ENCODE data around the gene MCTP1.

Gene MCTP1

GRCh38 chr5:95083606-95084005 lies 201.3 kb downstream of the MCTP1 start:
- FAIRE-seq = no peak
- TF ChIP-seq POLR2AphosphoS5 (IDR thresholded peaks at IDR 0.05; ENCODE audit: low read depth, low read length) = no peak
- TF ChIP-seq TAF1 (IDR thresholded peaks at IDR 0.05; ENCODE audit: borderline replicate concordance, low read depth, low read length) = no peak
- no peak for TF ChIP-seq POLR2A (IDR thresholded peaks at IDR 0.05; ENCODE audit: low read depth, low read length)
- no peak for DNase-seq (ENCODE audit: insufficient read length)

- no peak for DNase-seq (ENCODE audit: insufficient read length)
- peak; percentile 77 for FAIRE-seq
- TF ChIP-seq TAF1 (IDR thresholded peaks at IDR 0.05; ENCODE audit: borderline replicate concordance, low read depth, low read length) (no peak), POLR2AphosphoS5 (IDR thresholded peaks at IDR 0.05; ENCODE audit: low read depth, low read length) (no peak), POLR2A (IDR thresholded peaks at IDR 0.05; ENCODE audit: low read depth, low read length) (no peak)
Measured at GRCh38 chr5:95081982-95082381, 202.9 kb downstream of the MCTP1 start.

- peak; percentile 91 for FAIRE-seq
- no peak for DNase-seq (ENCODE audit: insufficient read length)
- TF ChIP-seq POLR2AphosphoS5 (IDR thresholded peaks at IDR 0.05; ENCODE audit: low read depth, low read length) (peak; percentile 92), POLR2A (IDR thresholded peaks at IDR 0.05; ENCODE audit: low read depth, low read length) (peak; percentile 94), TAF1 (IDR thresholded peaks at IDR 0.05; ENCODE audit: borderline replicate concordance, low read depth, low read length) (peak; percentile 98)
Measured at GRCh38 chr5:95081500-95081960, 203.4 kb downstream of the MCTP1 start.

- no peak for TF ChIP-seq POLR2A (IDR thresholded peaks at IDR 0.05; ENCODE audit: low read depth, low read length)
- TF ChIP-seq TAF1 (IDR thresholded peaks at IDR 0.05; ENCODE audit: borderline replicate concordance, low read depth, low read length) = no peak
- no peak for TF ChIP-seq POLR2AphosphoS5 (IDR thresholded peaks at IDR 0.05; ENCODE audit: low read depth, low read length)
- FAIRE-seq (no peak), DNase-seq (ENCODE audit: insufficient read length) (no peak)
Measured at GRCh38 chr5:95080441-95080840, 204.5 kb downstream of the MCTP1 start.

- no peak for DNase-seq (ENCODE audit: insufficient read length)
- FAIRE-seq = no peak
- no peak for TF ChIP-seq TAF1 (IDR thresholded peaks at IDR 0.05; ENCODE audit: borderline replicate concordance, low read depth, low read length)
- no peak for TF ChIP-seq POLR2A (IDR thresholded peaks at IDR 0.05; ENCODE audit: low read depth, low read length)
- no peak for TF ChIP-seq POLR2AphosphoS5 (IDR thresholded peaks at IDR 0.05; ENCODE audit: low read depth, low read length)
Measured at GRCh38 chr5:95080030-95080429, 204.9 kb downstream of the MCTP1 start.

GRCh38 chr5:95078868-95079267 lies 206.0 kb downstream of the MCTP1 start:
- DNase-seq (ENCODE audit: insufficient read length) = no peak
- TF ChIP-seq POLR2AphosphoS5 (IDR thresholded peaks at IDR 0.05; ENCODE audit: low read depth, low read length) = no peak
- TF ChIP-seq POLR2A (IDR thresholded peaks at IDR 0.05; ENCODE audit: low read depth, low read length) = no peak
- TF ChIP-seq TAF1 (IDR thresholded peaks at IDR 0.05; ENCODE audit: borderline replicate concordance, low read depth, low read length) = no peak
- no peak for FAIRE-seq

GRCh38 chr5:95076395-95077185 lies 208.3 kb downstream of the MCTP1 start:
- DNase-seq (ENCODE audit: insufficient read length) (no peak), FAIRE-seq (peak; percentile 67)
- no peak for TF ChIP-seq POLR2AphosphoS5 (IDR thresholded peaks at IDR 0.05; ENCODE audit: low read depth, low read length)

- TF ChIP-seq POLR2AphosphoS5 (IDR thresholded peaks at IDR 0.05; ENCODE audit: low read depth, low read length) = no peak
- TF ChIP-seq POLR2A (IDR thresholded peaks at IDR 0.05; ENCODE audit: low read depth, low read length) = no peak
- no peak for TF ChIP-seq TAF1 (IDR thresholded peaks at IDR 0.05; ENCODE audit: borderline replicate concordance, low read depth, low read length)
- DNase-seq (ENCODE audit: insufficient read length) (no peak), FAIRE-seq (peak; percentile 87)
Measured at GRCh38 chr5:95075111-95075510, 209.8 kb downstream of the MCTP1 start.

GRCh38 chr5:95072281-95072680 lies 212.6 kb downstream of the MCTP1 start:
- FAIRE-seq = peak; percentile 42

GRCh38 chr5:95070866-95071265 lies 214.0 kb downstream of the MCTP1 start:
- no peak for DNase-seq (ENCODE audit: insufficient read length)
- no peak for TF ChIP-seq TAF1 (IDR thresholded peaks at IDR 0.05; ENCODE audit: borderline replicate concordance, low read depth, low read length)
- TF ChIP-seq POLR2AphosphoS5 (IDR thresholded peaks at IDR 0.05; ENCODE audit: low read depth, low read length) = no peak
- no peak for TF ChIP-seq POLR2A (IDR thresholded peaks at IDR 0.05; ENCODE audit: low read depth, low read length)
- FAIRE-seq = no peak

More at GRCh38 chr5:95072281-95072680, 212.6 kb downstream of the MCTP1 start:
- no peak for TF ChIP-seq TAF1 (IDR thresholded peaks at IDR 0.05; ENCODE audit: borderline replicate concordance, low read depth, low read length)
- no peak for DNase-seq (ENCODE audit: insufficient read length)

GRCh38 chr5:95070453-95070852 lies 214.4 kb downstream of the MCTP1 start:
- DNase-seq (ENCODE audit: insufficient read length) = no peak
- FAIRE-seq = no peak
- TF ChIP-seq POLR2A (IDR thresholded peaks at IDR 0.05; ENCODE audit: low read depth, low read length) (no peak), TAF1 (IDR thresholded peaks at IDR 0.05; ENCODE audit: borderline replicate concordance, low read depth, low read length) (no peak), POLR2AphosphoS5 (IDR thresholded peaks at IDR 0.05; ENCODE audit: low read depth, low read length) (no peak)

GRCh38 chr5:95069948-95070347 lies 214.9 kb downstream of the MCTP1 start:
- FAIRE-seq (no peak), DNase-seq (ENCODE audit: insufficient read length) (no peak)
- TF ChIP-seq TAF1 (IDR thresholded peaks at IDR 0.05; ENCODE audit: borderline replicate concordance, low read depth, low read length) (no peak), POLR2A (IDR thresholded peaks at IDR 0.05; ENCODE audit: low read depth, low read length) (no peak), POLR2AphosphoS5 (IDR thresholded peaks at IDR 0.05; ENCODE audit: low read depth, low read length) (no peak)
